ENCODE results near the gene MTUS2.

Gene MTUS2

DNA sequence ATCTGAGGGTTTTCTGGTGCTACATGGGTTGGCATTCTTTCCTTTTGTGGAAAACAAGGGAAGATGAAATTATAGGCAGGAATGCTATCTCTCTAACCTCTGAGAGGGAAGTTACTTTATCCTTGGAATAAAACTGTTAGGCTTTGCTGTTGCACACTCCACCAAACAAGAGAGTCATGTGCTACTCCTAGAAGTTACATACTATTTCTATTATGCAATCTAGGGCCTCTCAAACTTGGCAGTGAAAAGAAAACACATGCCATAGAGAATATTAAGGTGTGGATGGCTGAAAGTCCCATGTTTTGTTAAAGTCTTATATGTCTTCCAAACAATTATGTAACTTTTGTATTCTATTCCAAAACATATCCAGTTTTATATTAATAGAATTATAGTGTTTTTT lies 407.4 kb downstream of the MTUS2 start:
- H3K4me1 ChIP-seq = peaks cover 0 to 5% (median 0%) of the 10 kb centered on the region in 4 donors
- H3K27ac ChIP-seq = no peak overlapping the region
- intact Hi-C loops (cut with DNase I; ENCODE audit: low total_unique reads) = no loop called here

DNA sequence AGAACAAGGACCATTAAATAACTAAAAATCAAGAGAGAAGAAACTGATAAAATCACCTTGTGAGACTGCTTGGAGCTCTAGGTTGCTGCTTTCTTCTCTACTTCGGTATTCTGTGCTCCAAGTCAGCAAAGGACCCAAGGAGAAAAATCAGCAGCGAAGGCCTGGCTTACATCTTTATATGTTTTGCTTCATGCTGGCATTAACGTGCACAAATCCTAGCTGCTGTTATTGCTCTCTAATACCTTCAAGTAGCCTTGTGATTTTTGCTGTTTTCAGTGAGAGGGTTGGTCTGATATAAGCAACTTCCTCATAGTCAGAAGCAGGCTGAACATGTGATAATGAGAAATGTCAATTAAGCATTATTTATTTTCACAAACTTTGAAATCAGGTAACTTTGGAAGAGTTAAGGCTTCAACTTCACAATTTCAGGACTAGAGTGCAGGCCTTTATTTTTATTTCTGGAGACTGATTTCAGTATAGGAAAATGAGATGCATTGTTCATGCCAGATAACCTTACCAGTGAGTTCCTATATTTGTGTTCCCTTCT lies 410.2 kb downstream of the MTUS2 start:
- intact Hi-C loops (cut with DNase I; ENCODE audit: low total_unique reads) = no loop called here
- no peak overlapping the region for H3K4me3 ChIP-seq
- H3K27me3 ChIP-seq = no peaks in the 10 kb centered on the region
- TF ChIP-seq, protein P1, sequence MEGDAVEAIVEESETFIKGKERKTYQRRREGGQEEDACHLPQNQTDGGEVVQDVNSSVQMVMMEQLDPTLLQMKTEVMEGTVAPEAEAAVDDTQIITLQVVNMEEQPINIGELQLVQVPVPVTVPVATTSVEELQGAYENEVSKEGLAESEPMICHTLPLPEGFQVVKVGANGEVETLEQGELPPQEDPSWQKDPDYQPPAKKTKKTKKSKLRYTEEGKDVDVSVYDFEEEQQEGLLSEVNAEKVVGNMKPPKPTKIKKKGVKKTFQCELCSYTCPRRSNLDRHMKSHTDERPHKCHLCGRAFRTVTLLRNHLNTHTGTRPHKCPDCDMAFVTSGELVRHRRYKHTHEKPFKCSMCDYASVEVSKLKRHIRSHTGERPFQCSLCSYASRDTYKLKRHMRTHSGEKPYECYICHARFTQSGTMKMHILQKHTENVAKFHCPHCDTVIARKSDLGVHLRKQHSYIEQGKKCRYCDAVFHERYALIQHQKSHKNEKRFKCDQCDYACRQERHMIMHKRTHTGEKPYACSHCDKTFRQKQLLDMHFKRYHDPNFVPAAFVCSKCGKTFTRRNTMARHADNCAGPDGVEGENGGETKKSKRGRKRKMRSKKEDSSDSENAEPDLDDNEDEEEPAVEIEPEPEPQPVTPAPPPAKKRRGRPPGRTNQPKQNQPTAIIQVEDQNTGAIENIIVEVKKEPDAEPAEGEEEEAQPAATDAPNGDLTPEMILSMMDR (IDR thresholded peaks at IDR 0.05) = no peak
- DNase-seq = no peak
- peaks cover 0 to 5% (median 0%) of the 10 kb centered on the region in 4 donors for H3K4me1 ChIP-seq
- H3K27ac ChIP-seq = no peak overlapping the region
- H3K9me3 ChIP-seq = no peaks in the 10 kb centered on the region
- no peaks in the 10 kb centered on the region for H3K36me3 ChIP-seq

More for the DNA sequence above, 407.4 kb downstream of the MTUS2 start:
- Histone ChIP-seq H3K4me3 (no peak overlapping the region), H3K36me3 (no peaks in the 10 kb centered on the region), H3K27me3 (no peaks in the 10 kb centered on the region), H3K9me3 (no peaks in the 10 kb centered on the region)
- DNase-seq = no peak
- TF ChIP-seq, protein P1 (IDR thresholded peaks at IDR 0.05) = no peak

DNA sequence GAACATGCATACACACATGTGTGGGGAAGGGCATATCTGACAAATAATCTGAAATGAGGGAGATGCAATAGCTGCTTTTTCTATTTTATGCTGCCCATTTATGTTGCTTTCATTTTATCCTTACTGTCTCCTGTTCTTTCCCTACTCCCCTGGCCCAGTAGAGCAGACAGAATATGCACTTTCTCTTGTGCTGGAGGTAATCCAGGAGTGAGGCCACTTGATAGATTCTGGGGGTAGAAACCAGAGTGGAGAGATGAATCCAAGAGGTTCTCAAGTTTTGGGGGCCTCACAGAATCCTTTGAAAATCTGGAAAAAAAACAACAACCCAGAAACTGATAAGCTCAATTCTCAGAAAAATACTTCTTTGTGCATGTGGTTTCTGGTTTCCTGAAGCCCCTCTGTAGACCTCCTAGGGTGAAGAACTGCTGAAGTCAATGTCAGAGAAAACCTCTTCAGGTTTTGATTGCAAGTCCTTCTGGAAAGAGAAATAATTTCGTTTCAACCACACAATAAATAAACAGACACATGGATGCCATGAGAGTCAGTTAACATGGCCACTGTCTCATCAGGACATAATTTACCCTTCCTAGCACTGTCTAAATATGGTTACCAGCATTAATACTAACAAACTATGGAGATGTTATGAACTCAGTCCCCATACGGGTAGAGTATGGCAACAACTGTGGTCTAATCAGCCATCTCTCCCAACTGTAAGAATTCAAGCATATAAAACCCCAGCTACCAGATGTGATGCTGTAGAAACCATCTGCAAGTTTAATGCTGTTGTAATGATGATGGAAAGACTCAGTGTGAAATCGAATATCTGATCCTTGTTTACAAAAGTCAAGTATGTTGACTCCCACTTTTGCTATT lies 419.8 kb downstream of the MTUS2 start:
- H3K4me3 ChIP-seq = no peak overlapping the region
- no peaks in the 10 kb centered on the region for H3K36me3 ChIP-seq
- TF ChIP-seq, protein P1 (IDR thresholded peaks at IDR 0.05) = no peak
- H3K27me3 ChIP-seq = no peaks in the 10 kb centered on the region
- H3K4me1 ChIP-seq = no peaks in the 10 kb centered on the region
- intact Hi-C loops (cut with DNase I; ENCODE audit: low total_unique reads) = no loop called here
- H3K9me3 ChIP-seq = no peaks in the 10 kb centered on the region
- H3K27ac ChIP-seq = no peak overlapping the region
- no peak for DNase-seq

DNA sequence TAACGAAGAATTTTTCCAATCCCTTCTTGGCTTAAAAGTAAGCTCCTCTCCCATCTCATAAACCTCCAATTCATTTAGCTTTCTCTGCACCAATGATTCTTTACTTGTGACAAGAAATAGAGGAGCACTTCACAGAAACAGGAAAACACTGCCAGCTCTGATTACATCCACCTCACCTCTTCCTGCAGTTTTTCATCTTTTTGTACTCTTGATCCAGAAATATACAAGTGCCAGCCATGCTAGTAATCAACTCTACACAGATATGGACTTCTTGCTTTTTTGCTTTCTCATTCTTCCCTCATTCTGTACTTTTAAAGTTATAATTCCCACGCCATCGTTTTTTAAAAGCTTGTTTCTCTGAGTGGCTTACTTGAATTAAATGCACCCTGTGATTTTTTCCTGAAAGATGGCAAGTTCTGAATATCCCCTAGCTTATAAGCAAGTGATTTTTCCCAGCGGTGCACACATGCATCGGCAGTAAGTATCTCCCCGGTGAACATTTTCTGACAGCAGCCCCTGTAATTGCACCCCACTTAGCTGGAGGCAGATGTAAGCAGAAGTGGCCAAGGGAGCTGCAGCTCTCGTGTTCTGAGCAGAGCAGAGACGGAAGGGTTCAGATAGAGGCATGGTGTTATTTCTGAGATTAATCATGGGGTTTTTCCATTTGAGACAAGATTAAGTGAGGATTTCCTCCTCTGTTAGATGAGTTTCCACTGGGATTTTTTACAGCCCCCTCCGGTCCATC lies 434.7 kb downstream of the MTUS2 start:
- no peak overlapping the region for H3K4me3 ChIP-seq
- H3K9me3 ChIP-seq = no peaks in the 10 kb centered on the region
- no peaks in the 10 kb centered on the region for H3K4me1 ChIP-seq
- intact Hi-C loops (cut with DNase I; ENCODE audit: low total_unique reads) = no loop called here
- no peak for DNase-seq
- peaks cover 0 to 3% of the 10 kb centered on the region in 2 donors for H3K27me3 ChIP-seq
- TF ChIP-seq, protein P1 (IDR thresholded peaks at IDR 0.05) = no peak
- no peak overlapping the region for H3K27ac ChIP-seq
- H3K36me3 ChIP-seq = no peaks in the 10 kb centered on the region

DNA sequence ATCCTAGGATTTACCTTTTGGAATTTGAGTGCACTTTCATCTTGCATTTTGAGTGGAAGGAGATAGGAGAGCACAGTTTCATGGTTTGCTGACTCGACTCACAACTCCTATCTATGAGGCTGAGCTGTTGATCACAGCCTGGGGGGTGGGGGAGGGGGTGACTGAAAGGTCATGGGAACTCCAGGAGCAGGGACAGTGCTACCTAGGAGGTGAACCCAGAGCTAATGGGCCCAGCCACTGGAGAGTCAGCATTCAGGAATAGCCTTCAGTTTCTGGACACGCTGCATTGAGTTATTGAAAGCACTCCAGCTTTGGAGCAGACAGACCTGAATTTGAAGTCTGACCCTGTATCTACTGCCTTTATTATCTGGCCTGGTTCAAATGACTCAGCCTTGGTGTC lies 435.4 kb downstream of the MTUS2 start:
- intact Hi-C loops (cut with DNase I; ENCODE audit: low total_unique reads) = no loop called here
- no peak overlapping the region for H3K27ac ChIP-seq
- peaks cover 0 to 3% of the 10 kb centered on the region in 2 donors for H3K27me3 ChIP-seq
- H3K4me3 ChIP-seq = no peak overlapping the region
- DNase-seq = no peak
- no peaks in the 10 kb centered on the region for H3K9me3 ChIP-seq
- no peaks in the 10 kb centered on the region for H3K36me3 ChIP-seq
- no peaks in the 10 kb centered on the region for H3K4me1 ChIP-seq
- TF ChIP-seq, protein P1 (IDR thresholded peaks at IDR 0.05) = no peak

Data from tibial artery (tissue), 4 donors.